Duodenal mucosa (tissue), 2 donors: ENCODE data around the gene CCDC85C.

Source experiments
- H3K27ac ChIP-seq: one replicate; pipeline ENCODE4 v1.7.0; 2013; ENCODE audit warnings: low read depth, low read length
- H3K27me3 ChIP-seq, 2 donors: one replicate each; pipeline ENCODE4 v1.7.0; 2013; ENCODE audit warnings: low read length in 2 of 2, control low read depth in 1 of 2; ENCODE audit not compliant: insufficient read depth in 2 of 2, control insufficient read depth in 1 of 2
- H3K36me3 ChIP-seq, 2 donors: one replicate each; pipeline ENCODE4 v1.7.0; 2013; ENCODE audit warnings: low read length in 2 of 2, control low read depth in 1 of 2; ENCODE audit not compliant: insufficient read depth in 2 of 2, control insufficient read depth in 1 of 2
- H3K4me1 ChIP-seq, 2 donors: one replicate each; pipeline ENCODE4 v1.7.0; 2013; ENCODE audit warnings: low read length in 2 of 2, control low read depth in 1 of 2; ENCODE audit not compliant: insufficient read depth in 2 of 2, control insufficient read depth in 1 of 2
- H3K4me3 ChIP-seq, 2 donors: one replicate each; pipeline ENCODE4 v1.7.0; 2013; ENCODE audit warnings: low read length in 2 of 2, low read depth in 1 of 2
- H3K9ac ChIP-seq, 2 donors: one replicate each; pipeline ENCODE4 v1.7.0; 2013; ENCODE audit warnings: low read length in 2 of 2, low read depth in 1 of 2
- H3K9me3 ChIP-seq, 2 donors: one replicate each; pipeline ENCODE4 v1.7.0; 2013; ENCODE audit warnings: low read length in 2 of 2, control low read depth in 1 of 2; ENCODE audit not compliant: control insufficient read depth in 1 of 2

Gene CCDC85C

GRCh38 chr14:99540196-99541032 is 63.6 kb downstream of the CCDC85C start:
- Histone ChIP-seq H3K27me3 (no peaks in the 10 kb centered on the region), H3K9ac (no peak overlapping the region), H3K4me3 (no peak overlapping the region), H3K9me3 (no peaks in the 10 kb centered on the region), H3K27ac (no peak overlapping the region), H3K36me3 (no peaks in the 10 kb centered on the region), H3K4me1 (peaks cover 14 to 17% of the 10 kb centered on the region in 2 donors)

GRCh38 chr14:99539491-99539890 is 64.5 kb downstream of the CCDC85C start:
- Histone ChIP-seq H3K4me1 (peaks cover 14 to 17% of the 10 kb centered on the region in 2 donors), H3K27ac (no peak overlapping the region), H3K4me3 (no peak overlapping the region), H3K27me3 (no peaks in the 10 kb centered on the region), H3K36me3 (no peaks in the 10 kb centered on the region), H3K9me3 (no peaks in the 10 kb centered on the region), H3K9ac (no peak overlapping the region)

- H3K36me3 ChIP-seq, result no peaks in the 10 kb centered on the region
- peaks cover 14 to 17% of the 10 kb centered on the region in 2 donors for H3K4me1 ChIP-seq
- no peaks in the 10 kb centered on the region for H3K27me3 ChIP-seq
- H3K9me3 ChIP-seq, result no peaks in the 10 kb centered on the region
- H3K4me3 ChIP-seq, result no peak overlapping the region
- H3K27ac ChIP-seq, result no peak overlapping the region
- H3K9ac ChIP-seq, result no peak overlapping the region
Observed at GRCh38 chr14:99538733-99539132, 65.3 kb downstream of the CCDC85C start.

GRCh38 chr14:99538275-99538674 is 65.7 kb downstream of the CCDC85C start:
- Histone ChIP-seq H3K36me3 (no peaks in the 10 kb centered on the region), H3K9me3 (no peaks in the 10 kb centered on the region), H3K4me3 (no peak overlapping the region), H3K9ac (no peak overlapping the region), H3K27ac (no peak overlapping the region), H3K27me3 (no peaks in the 10 kb centered on the region), H3K4me1 (peaks cover 14 to 17% of the 10 kb centered on the region in 2 donors)

- Histone ChIP-seq H3K36me3 (no peaks in the 10 kb centered on the region), H3K9ac (no peak overlapping the region), H3K9me3 (no peaks in the 10 kb centered on the region), H3K27ac (no peak overlapping the region), H3K4me3 (no peak overlapping the region), H3K4me1 (peaks cover 11 to 14% of the 10 kb centered on the region in 2 donors), H3K27me3 (no peaks in the 10 kb centered on the region)
Observed at GRCh38 chr14:99537399-99537798, 66.6 kb downstream of the CCDC85C start.

GRCh38 chr14:99535908-99536778 is 67.9 kb downstream of the CCDC85C start:
- H3K4me1 ChIP-seq, result peaks cover 0 to 3% of the 10 kb centered on the region in 2 donors
- H3K4me3 ChIP-seq, result no peak overlapping the region
- H3K9ac ChIP-seq, result no peak overlapping the region
- no peaks in the 10 kb centered on the region for H3K9me3 ChIP-seq
- no peaks in the 10 kb centered on the region for H3K27me3 ChIP-seq
- H3K27ac ChIP-seq, result no peak overlapping the region
- H3K36me3 ChIP-seq, result no peaks in the 10 kb centered on the region

- Histone ChIP-seq H3K27me3 (no peaks in the 10 kb centered on the region), H3K4me1 (no peaks in the 10 kb centered on the region), H3K9ac (no peak overlapping the region), H3K9me3 (no peaks in the 10 kb centered on the region), H3K36me3 (no peaks in the 10 kb centered on the region), H3K27ac (no peak overlapping the region), H3K4me3 (no peak overlapping the region)
Observed at GRCh38 chr14:99535448-99535847, 68.6 kb downstream of the CCDC85C start.

GRCh38 chr14:99534863-99535262 is 69.1 kb downstream of the CCDC85C start:
- no peaks in the 10 kb centered on the region for H3K36me3 ChIP-seq
- no peak overlapping the region for H3K27ac ChIP-seq
- H3K9ac ChIP-seq, result no peak overlapping the region
- H3K27me3 ChIP-seq, result no peaks in the 10 kb centered on the region
- H3K9me3 ChIP-seq, result no peaks in the 10 kb centered on the region
- no peaks in the 10 kb centered on the region for H3K4me1 ChIP-seq
- no peak overlapping the region for H3K4me3 ChIP-seq

GRCh38 chr14:99534333-99534732 is 69.7 kb downstream of the CCDC85C start:
- Histone ChIP-seq H3K27me3 (no peaks in the 10 kb centered on the region), H3K4me1 (no peaks in the 10 kb centered on the region), H3K36me3 (no peaks in the 10 kb centered on the region), H3K9me3 (no peaks in the 10 kb centered on the region), H3K27ac (no peak overlapping the region), H3K9ac (no peak overlapping the region), H3K4me3 (no peak overlapping the region)

- no peaks in the 10 kb centered on the region for H3K27me3 ChIP-seq
- no peaks in the 10 kb centered on the region for H3K4me1 ChIP-seq
- H3K36me3 ChIP-seq, result no peaks in the 10 kb centered on the region
- H3K4me3 ChIP-seq, result no peak overlapping the region
- no peak overlapping the region for H3K27ac ChIP-seq
- H3K9me3 ChIP-seq, result no peaks in the 10 kb centered on the region
- no peak overlapping the region for H3K9ac ChIP-seq
Observed at GRCh38 chr14:99532310-99532709, 71.7 kb downstream of the CCDC85C start.
